ENCODE data around the gene NFIB.

Gene NFIB

DNA sequence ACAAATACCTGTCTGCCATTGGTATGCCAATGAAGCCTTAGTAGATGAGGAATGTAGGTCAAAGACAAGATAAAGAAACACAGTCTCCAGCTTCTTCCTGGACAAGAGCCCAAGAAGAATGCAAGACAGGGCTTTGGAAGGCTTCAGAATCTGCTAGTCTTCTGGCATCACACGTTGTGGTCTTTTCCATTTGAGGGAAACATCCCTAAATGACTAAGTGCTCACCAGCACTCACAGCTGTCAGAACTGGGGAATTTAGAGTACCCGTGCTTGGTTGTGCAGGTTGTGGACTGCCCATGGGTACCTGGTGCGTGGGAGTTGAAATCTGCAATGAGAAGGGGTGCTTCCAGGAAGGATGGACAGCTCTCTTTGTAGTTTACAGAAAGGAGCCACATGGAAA lies 27.1 kb upstream of the NFIB start:
- TF ChIP-seq, protein P1, sequence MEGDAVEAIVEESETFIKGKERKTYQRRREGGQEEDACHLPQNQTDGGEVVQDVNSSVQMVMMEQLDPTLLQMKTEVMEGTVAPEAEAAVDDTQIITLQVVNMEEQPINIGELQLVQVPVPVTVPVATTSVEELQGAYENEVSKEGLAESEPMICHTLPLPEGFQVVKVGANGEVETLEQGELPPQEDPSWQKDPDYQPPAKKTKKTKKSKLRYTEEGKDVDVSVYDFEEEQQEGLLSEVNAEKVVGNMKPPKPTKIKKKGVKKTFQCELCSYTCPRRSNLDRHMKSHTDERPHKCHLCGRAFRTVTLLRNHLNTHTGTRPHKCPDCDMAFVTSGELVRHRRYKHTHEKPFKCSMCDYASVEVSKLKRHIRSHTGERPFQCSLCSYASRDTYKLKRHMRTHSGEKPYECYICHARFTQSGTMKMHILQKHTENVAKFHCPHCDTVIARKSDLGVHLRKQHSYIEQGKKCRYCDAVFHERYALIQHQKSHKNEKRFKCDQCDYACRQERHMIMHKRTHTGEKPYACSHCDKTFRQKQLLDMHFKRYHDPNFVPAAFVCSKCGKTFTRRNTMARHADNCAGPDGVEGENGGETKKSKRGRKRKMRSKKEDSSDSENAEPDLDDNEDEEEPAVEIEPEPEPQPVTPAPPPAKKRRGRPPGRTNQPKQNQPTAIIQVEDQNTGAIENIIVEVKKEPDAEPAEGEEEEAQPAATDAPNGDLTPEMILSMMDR (conservative IDR thresholded peaks at IDR 0.05; ENCODE audit: low read length), result no peak
- TF ChIP-seq EZH2phosphoT487 (IDR thresholded peaks at IDR 0.05; ENCODE audit: borderline replicate concordance), result no peak
- Histone ChIP-seq H3K79me2 (ENCODE audit: insufficient read depth, low read length) (no peaks in the 10 kb centered on the region), H3K4me3 (ENCODE audit: low read length, poor library complexity, severe bottlenecking) (no peak overlapping the region), H3K27me3 (ENCODE audit: insufficient read depth, low read length, poor library complexity, severe bottlenecking) (peaks cover 22% of the 10 kb centered on the region), H3F3A (ENCODE audit: low read depth) (no peaks in the 10 kb centered on the region), H3K4me2 (ENCODE audit: low read depth, low read length, poor library complexity, severe bottlenecking) (no peak overlapping the region), H3K36me3 (ENCODE audit: insufficient read depth, low read length) (no peaks in the 10 kb centered on the region), H3K4me1 (ENCODE audit: insufficient read depth, low read length, poor library complexity, severe bottlenecking) (no peaks in the 10 kb centered on the region), H3K9me3 (ENCODE audit: insufficient read depth, low read depth, low read length) (no peaks in the 10 kb centered on the region), H3K9me2 (replicated peaks; ENCODE audit: low read depth, low read length) (no peaks in the 10 kb centered on the region), H4K20me1 (ENCODE audit: insufficient read depth, low read length, poor library complexity, severe bottlenecking) (no peaks in the 10 kb centered on the region), H2AFZ (ENCODE audit: low read length) (no peak overlapping the region), H3K9ac (ENCODE audit: low read depth, low read length, poor library complexity, severe bottlenecking) (no peak overlapping the region)

DNA sequence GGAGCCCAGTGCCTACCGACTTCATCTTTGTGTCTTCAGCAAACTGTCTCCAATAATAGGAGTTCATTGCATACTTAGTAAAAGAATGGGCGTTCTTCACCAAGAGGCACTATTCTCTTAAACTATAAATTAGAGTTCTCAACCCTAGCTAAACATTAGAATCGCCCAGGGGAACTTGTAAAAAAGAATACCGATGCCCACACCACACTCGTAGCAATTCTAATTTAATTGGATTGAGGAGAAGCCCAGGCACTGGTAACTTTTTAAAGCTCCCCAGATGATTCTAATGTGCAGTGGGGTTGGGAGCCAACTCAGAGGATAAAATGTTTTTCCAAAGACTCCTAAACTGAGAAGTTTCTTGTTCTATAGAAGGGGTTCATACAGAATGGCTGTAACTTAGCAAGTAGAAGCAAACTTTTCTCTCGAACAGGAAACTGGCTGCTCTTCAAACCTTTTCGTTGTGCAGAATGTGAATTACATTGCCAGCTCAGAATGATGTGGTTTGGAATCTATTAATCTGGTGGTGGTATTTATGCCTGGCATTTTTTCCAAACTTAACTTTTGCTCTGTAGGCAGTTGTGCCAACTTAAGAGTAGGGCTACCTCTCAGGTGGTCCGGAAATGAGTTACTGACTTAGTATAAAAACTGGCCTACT lies 26.4 kb upstream of the NFIB start:
- H3K4me2 ChIP-seq (ENCODE audit: low read depth, low read length, poor library complexity, severe bottlenecking), result no peak overlapping the region
- H2AFZ ChIP-seq (ENCODE audit: low read length), result no peak overlapping the region
- no peaks in the 10 kb centered on the region for H3K9me2 ChIP-seq (replicated peaks; ENCODE audit: low read depth, low read length)
- H3F3A ChIP-seq (ENCODE audit: low read depth), result no peaks in the 10 kb centered on the region
- H3K4me1 ChIP-seq (ENCODE audit: insufficient read depth, low read length, poor library complexity, severe bottlenecking), result no peaks in the 10 kb centered on the region
- TF ChIP-seq, protein P1 (conservative IDR thresholded peaks at IDR 0.05; ENCODE audit: low read length), result no peak
- TF ChIP-seq EZH2phosphoT487 (IDR thresholded peaks at IDR 0.05; ENCODE audit: borderline replicate concordance), result no peak
- no peaks in the 10 kb centered on the region for H3K79me2 ChIP-seq (ENCODE audit: insufficient read depth, low read length)
- H3K27me3 ChIP-seq (ENCODE audit: insufficient read depth, low read length, poor library complexity, severe bottlenecking), result peaks cover 22% of the 10 kb centered on the region
- no peak overlapping the region for H3K9ac ChIP-seq (ENCODE audit: low read depth, low read length, poor library complexity, severe bottlenecking)
- no peaks in the 10 kb centered on the region for H4K20me1 ChIP-seq (ENCODE audit: insufficient read depth, low read length, poor library complexity, severe bottlenecking)
- no peak overlapping the region for H3K4me3 ChIP-seq (ENCODE audit: low read length, poor library complexity, severe bottlenecking)
- no peaks in the 10 kb centered on the region for H3K36me3 ChIP-seq (ENCODE audit: insufficient read depth, low read length)
- H3K9me3 ChIP-seq (ENCODE audit: insufficient read depth, low read depth, low read length), result no peaks in the 10 kb centered on the region

DNA sequence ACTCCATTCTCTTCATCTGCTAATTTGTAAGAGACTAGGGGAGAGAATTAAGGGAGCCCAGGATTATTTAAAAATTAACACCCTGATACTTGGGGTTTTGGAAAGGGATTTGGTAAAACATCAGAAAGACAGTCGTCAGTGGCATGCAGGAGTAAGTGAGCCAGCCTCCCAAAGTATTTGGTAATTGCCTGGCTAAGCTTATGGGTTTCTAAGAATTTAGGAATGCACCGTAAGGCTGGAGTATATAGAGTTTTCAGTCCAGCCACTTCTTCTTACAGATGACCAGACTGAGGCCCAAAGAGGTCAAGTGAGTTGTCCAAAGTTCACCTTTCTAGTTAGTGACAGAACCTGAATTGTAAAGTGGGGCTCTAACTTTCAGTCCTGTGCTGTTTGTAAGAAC lies 25.8 kb upstream of the NFIB start:
- Histone ChIP-seq H3K9ac (ENCODE audit: low read depth, low read length, poor library complexity, severe bottlenecking) (no peak overlapping the region), H4K20me1 (ENCODE audit: insufficient read depth, low read length, poor library complexity, severe bottlenecking) (no peaks in the 10 kb centered on the region), H3K27me3 (ENCODE audit: insufficient read depth, low read length, poor library complexity, severe bottlenecking) (peaks cover 22% of the 10 kb centered on the region), H3K4me2 (ENCODE audit: low read depth, low read length, poor library complexity, severe bottlenecking) (no peak overlapping the region), H3K79me2 (ENCODE audit: insufficient read depth, low read length) (no peaks in the 10 kb centered on the region), H2AFZ (ENCODE audit: low read length) (no peak overlapping the region), H3K9me2 (replicated peaks; ENCODE audit: low read depth, low read length) (no peaks in the 10 kb centered on the region), H3K4me3 (ENCODE audit: low read length, poor library complexity, severe bottlenecking) (no peak overlapping the region), H3K36me3 (ENCODE audit: insufficient read depth, low read length) (no peaks in the 10 kb centered on the region), H3K9me3 (ENCODE audit: insufficient read depth, low read depth, low read length) (no peaks in the 10 kb centered on the region), H3K4me1 (ENCODE audit: insufficient read depth, low read length, poor library complexity, severe bottlenecking) (no peaks in the 10 kb centered on the region), H3F3A (ENCODE audit: low read depth) (no peaks in the 10 kb centered on the region)
- TF ChIP-seq, protein P1 (conservative IDR thresholded peaks at IDR 0.05; ENCODE audit: low read length), result no peak
- TF ChIP-seq EZH2phosphoT487 (IDR thresholded peaks at IDR 0.05; ENCODE audit: borderline replicate concordance), result no peak
